ENCODE results near the gene EPB41L3.
"Not testable (repeated sequence)": the region's sequence is repeated elsewhere in the genome, so short reads cannot be mapped to it uniquely, and the experiment has no call there.

Gene EPB41L3

GRCh38 chr18:5530629-5531178 is 13.1 kb downstream of the EPB41L3 start:
- no peak for DNase-seq

GRCh38 chr18:5529471-5529870 is 14.3 kb downstream of the EPB41L3 start:
- DNase-seq = no peak

DNA sequence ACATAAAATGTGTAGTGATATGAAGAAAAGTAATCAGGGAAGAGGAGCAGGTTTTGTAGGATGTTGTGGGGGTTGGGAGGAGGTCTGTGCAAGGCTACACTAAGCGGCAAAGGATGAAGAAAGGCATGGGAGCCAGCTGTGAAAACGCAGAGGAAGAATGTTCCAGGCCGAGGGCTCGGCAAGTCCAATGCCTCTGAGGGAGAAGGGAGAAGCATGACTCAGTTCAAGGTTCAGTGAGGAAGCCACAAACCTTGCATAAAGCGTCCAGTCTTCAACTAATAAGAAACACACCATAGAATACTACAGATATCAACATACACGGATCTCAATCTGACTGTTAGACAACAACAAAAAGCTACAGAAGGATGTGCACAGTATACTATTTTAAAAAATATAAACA is 16.2 kb downstream of the EPB41L3 start:
- no peak for DNase-seq

GRCh38 chr18:5524660-5525059 is 19.1 kb downstream of the EPB41L3 start:
- no peak for DNase-seq

- no peak for DNase-seq
These were observed 22.8 kb downstream of the EPB41L3 start for GRCh38 chr18:5521000-5521399.

DNA sequence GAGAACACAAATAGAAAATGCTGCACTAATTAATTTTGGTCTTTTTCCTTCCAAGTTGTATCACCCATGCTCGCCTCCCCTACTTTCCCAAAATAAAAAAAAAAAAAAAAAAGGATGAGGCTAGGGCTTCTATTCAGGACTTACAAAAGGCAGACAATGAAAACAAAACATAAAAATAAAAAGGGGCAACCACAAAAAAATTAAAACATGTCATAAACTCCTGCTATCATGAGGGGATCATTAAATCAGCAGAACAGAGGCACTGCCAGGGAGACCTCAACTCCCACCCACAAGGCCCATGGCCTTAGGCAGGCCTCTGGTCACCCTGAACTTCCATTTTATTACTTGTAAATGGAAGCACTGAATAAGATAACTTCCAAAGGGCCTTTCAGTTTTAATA is 23.3 kb downstream of the EPB41L3 start:
- no peak for DNase-seq

GRCh38 chr18:5519448-5520298 is 24.1 kb downstream of the EPB41L3 start:
- no peak for DNase-seq

GRCh38 chr18:5518899-5519371 is 24.9 kb downstream of the EPB41L3 start:
- no peak for DNase-seq

- DNase-seq = no peak
These were observed 25.5 kb downstream of the EPB41L3 start for GRCh38 chr18:5518179-5518770.

DNA sequence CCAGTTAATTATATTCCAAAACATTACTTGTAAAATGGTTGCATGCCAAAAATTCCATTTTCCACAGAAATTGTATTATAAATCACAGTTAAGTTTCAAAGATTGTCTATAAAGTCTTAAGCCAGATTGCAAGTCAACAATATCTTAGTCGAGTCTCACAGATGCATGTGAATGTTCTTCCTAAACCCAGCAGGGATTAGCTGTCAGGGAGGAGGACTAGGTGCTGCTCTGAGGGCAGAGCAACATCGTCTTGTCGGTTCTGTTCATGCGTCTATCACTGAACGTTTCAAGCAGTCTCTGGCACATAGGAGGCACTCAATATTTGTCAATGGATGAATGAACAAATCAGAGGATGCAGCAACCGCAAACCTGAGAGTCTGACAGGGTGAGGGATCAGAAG is 27.0 kb downstream of the EPB41L3 start:
- DNase-seq = no peak

GRCh38 chr18:5515011-5515784 is 28.6 kb downstream of the EPB41L3 start:
- no peak for DNase-seq

GRCh38 chr18:5513947-5514346 is 29.9 kb downstream of the EPB41L3 start:
- DNase-seq = no peak

- no peak for DNase-seq
These were observed 31.6 kb downstream of the EPB41L3 start for GRCh38 chr18:5512176-5512575.

DNA sequence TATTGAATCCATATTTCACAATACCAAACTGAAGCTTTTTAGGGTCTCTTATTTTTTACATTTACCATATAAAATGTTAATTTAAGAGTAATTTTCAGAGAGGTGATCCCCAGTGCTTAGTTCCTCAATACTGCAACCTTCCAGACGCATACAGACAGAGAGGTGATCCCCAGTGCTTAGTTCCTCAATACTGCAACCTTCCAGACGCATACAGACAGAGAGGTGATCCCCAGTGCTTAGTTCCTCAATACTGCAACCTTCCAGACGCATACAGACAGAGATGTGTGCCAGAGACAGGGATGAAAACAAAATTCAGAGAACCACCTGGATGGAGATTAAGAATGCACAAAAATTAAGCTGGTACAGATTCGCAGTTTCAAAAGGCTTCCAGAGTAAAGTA is 32.3 kb downstream of the EPB41L3 start:
- DNase-seq = not testable (repeated sequence)

GRCh38 chr18:5510135-5510846 is 33.5 kb downstream of the EPB41L3 start:
- DNase-seq = no peak

GRCh38 chr18:5508821-5509220 is 35.0 kb downstream of the EPB41L3 start:
- no peak for DNase-seq

GRCh38 chr18:5507756-5508155 is 36.0 kb downstream of the EPB41L3 start:
- no peak for DNase-seq

DNA sequence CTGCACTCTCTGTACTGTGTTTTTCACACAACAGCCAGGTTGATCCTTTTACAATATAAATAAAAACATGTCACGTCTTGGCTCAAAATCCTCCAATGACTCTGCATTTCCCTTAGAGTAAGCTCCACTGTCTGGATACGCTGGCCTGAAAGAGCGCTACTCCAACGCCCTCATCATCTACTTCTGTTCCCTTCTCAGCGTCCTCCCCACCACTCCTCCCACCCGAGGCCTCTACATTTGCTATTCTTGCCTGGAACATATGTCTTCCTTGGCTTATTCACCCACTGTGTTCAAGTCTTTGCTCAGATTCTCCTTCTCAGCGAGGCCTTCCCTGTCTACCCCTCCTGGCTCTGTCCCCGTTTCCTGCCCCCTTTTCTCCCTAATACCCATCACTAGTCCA is 37.6 kb downstream of the EPB41L3 start:
- DNase-seq = no peak

GRCh38 chr18:5503740-5504139 is 40.1 kb downstream of the EPB41L3 start:
- DNase-seq = no peak

GRCh38 chr18:5500158-5500939 is 43.4 kb downstream of the EPB41L3 start:
- DNase-seq = no peak

DNA sequence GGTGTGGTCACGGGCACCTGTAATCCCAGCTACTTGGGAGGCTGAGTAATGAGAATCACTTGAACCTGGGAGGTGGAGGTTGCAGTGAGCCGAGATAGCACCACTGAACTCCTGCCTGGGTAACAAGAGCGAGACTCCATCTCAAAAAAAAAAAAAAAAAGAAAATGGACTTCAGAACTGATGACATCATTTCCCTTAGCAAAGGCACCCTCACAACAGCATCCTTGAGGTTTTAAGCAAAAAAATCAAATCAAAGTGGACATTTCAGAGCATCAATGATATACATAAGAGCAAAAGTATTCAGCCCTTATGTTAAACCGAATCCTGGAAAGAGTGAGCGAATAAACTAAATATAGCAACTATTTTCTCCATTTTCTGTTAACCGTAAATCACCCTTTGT is 45.3 kb downstream of the EPB41L3 start:
- DNase-seq = no peak

- no peak for DNase-seq
These were observed 47.5 kb downstream of the EPB41L3 start for GRCh38 chr18:5496305-5496704.
